Keratinocyte (primary cell): ENCODE results near the gene GUCY2C. TPM values are rescaled to one million over a fixed set of nuclear protein-coding genes. Genes with fewer than 3 reads are reported as not detected.

Experiments
- DNase-seq: peaks from one replicate; pipeline ENCODE4 v3.0.0-alpha.2; 2011; ENCODE audit warnings: low read depth, missing footprints, low spot score
- FAIRE-seq: peaks from 2 replicates; lab custom pipeline; 2011; peaks lifted over from hg19 to GRCh38; lab: Jason Lieb, UNC
- H2AFZ ChIP-seq: 2 replicates; pipeline ENCODE4 v1.6.0; 2012; ENCODE audit warnings: low read length, control low read depth, inconsistent platforms; ENCODE audit not compliant: control insufficient read depth
- H3K27ac ChIP-seq: 2 replicates; pipeline ENCODE4 v1.5.1; 2011; ENCODE audit warnings: low read length; ENCODE audit not compliant: control insufficient read depth, insufficient read depth
- H3K27me3 ChIP-seq: 3 replicates; pipeline ENCODE4 v1.6.0; 2011; ENCODE audit warnings: low read length; ENCODE audit not compliant: control insufficient read depth, insufficient read depth; ENCODE audit errors: extremely low read depth
- H3K36me3 ChIP-seq, 2 experiments: 2 replicates in 1 of 2; 3 replicates in 1 of 2; pipeline ENCODE4 v1.5.1; 2011; ENCODE audit warnings: low read length in 2 of 2, mild to moderate bottlenecking in 1 of 2; ENCODE audit not compliant: control insufficient read depth in 2 of 2, insufficient read depth in 2 of 2; ENCODE audit errors: extremely low read depth in 1 of 2
- H3K4me1 ChIP-seq: 3 replicates; pipeline ENCODE4 v1.5.1; 2011; ENCODE audit warnings: low read length; ENCODE audit not compliant: control insufficient read depth, insufficient read depth; ENCODE audit errors: extremely low read depth
- H3K4me2 ChIP-seq: 3 replicates; pipeline ENCODE4 v1.6.0; 2011; ENCODE audit warnings: low read depth, low read length; ENCODE audit not compliant: control insufficient read depth, insufficient read depth; ENCODE audit errors: extremely low read depth
- H3K4me3 ChIP-seq, 3 experiments: fragments of 200-600 bp in 1 of 3; sonication (generic) in 1 of 3; 2 replicates in 2 of 3; 3 replicates in 1 of 3; pipeline ENCODE4 v1.5.1; 2011 to 2016; ENCODE audit warnings: low read length in 3 of 3, mild to moderate bottlenecking in 3 of 3, control low read depth in 2 of 3, inconsistent platforms in 1 of 3, low read depth in 1 of 3, mixed read lengths in 1 of 3, mixed run types in 1 of 3, moderate library complexity in 1 of 3; ENCODE audit not compliant: control insufficient read depth in 2 of 3, insufficient read depth in 2 of 3; ENCODE audit errors: extremely low read depth in 1 of 3
- H3K79me2 ChIP-seq: 2 replicates; pipeline ENCODE4 v1.6.0; 2012; ENCODE audit warnings: low read length; ENCODE audit not compliant: control insufficient read depth, insufficient read depth
- H3K9ac ChIP-seq: 3 replicates; pipeline ENCODE4 v1.6.0; 2011; ENCODE audit warnings: low read length; ENCODE audit not compliant: control insufficient read depth, insufficient read depth; ENCODE audit errors: extremely low read depth
- H3K9me1 ChIP-seq: 3 replicates; pipeline ENCODE4 v1.6.0; 2011; ENCODE audit warnings: low read length; ENCODE audit not compliant: control insufficient read depth, insufficient read depth; ENCODE audit errors: extremely low read depth
- H3K9me3 ChIP-seq: 2 replicates; pipeline ENCODE4 v1.5.1; 2012; ENCODE audit warnings: low read depth, low read length; ENCODE audit not compliant: control insufficient read depth
- H4K20me1 ChIP-seq: 3 replicates; pipeline ENCODE4 v1.6.0; 2011; ENCODE audit warnings: low read length; ENCODE audit not compliant: control insufficient read depth, insufficient read depth; ENCODE audit errors: extremely low read depth
- CTCF ChIP-seq, 3 experiments: IDR thresholded peaks in 1 of 3; conservative IDR thresholded peaks in 1 of 3; optimal IDR thresholded peaks in 1 of 3; 2 replicates in 2 of 3; 3 replicates in 1 of 3; pipeline versions ENCODE3 to v1.5.1; 2011; ENCODE audit warnings: low read length in 3 of 3, mild to moderate bottlenecking in 3 of 3, moderate library complexity in 2 of 3, control low read depth in 1 of 3, inconsistent platforms in 1 of 3; ENCODE audit not compliant: insufficient read depth in 2 of 3; ENCODE audit errors: extremely low read depth in 1 of 3
- EZH2 ChIP-seq: IDR thresholded peaks from one replicate; pipeline ENCODE4 v1.6.1; 2012; ENCODE audit warnings: inconsistent platforms, mild to moderate bottlenecking, low read length, moderate library complexity
- dilution Hi-C: fragments of 300-500 bp; cut with MboI; formaldehyde crosslinking; loops from one replicate; pipeline ENCODE4 v1.7.0; 2020; ENCODE audit warnings: low sequenced_read_pairs; ENCODE audit not compliant: extremely low pct_ligation_motif_present
- polyA plus RNA-seq, 5 experiments: library from polyadenylated mRNA; depleted of rRNA in 3 of 5; stranded (reverse) in 3 of 5; stranded (forward) in 1 of 5; unstranded in 1 of 5; fragments of >200 nt; gene quantifications; 1 replicate in 1 of 5; 2 replicates in 3 of 5; 3 replicates in 1 of 5; pipeline versions ENCODE4 v1.2.1 to v1.2.3, GENCODE V29; 2011 to 2012; ENCODE audit warnings: missing spikeins in 2 of 5, low read depth in 1 of 5, low replicate concordance in 1 of 5

The GUCY2C gene
- polyA plus RNA-seq, 1 donor (not counting 4 experiments of a cell fraction or from before 2014, with no cell fraction given): 0.03 TPM

GRCh38 chr12:14647028-14647750 is 49.2 kb downstream of the GUCY2C start:
- Histone ChIP-seq H3K9me1 (no peaks in the 10 kb centered on the region), H3K79me2 (no peaks in the 10 kb centered on the region), H3K27ac (no peak overlapping the region), H4K20me1 (no peaks in the 10 kb centered on the region), H3K4me3 (no peak overlapping the region), H3K4me1 (no peaks in the 10 kb centered on the region), H3K27me3 (no peaks in the 10 kb centered on the region), H2AFZ (no peak overlapping the region), H3K36me3 (no peaks in the 10 kb centered on the region), H3K4me2 (no peak overlapping the region), H3K9ac (no peak overlapping the region), H3K9me3 (no peaks in the 10 kb centered on the region)
- FAIRE-seq (no peak), DNase-seq (no peak)
- no peak for TF ChIP-seq CTCF (optimal IDR thresholded peaks at IDR 0.05 in 1 of 3, IDR thresholded peaks at IDR 0.05 in 1 of 3, conservative IDR thresholded peaks at IDR 0.05 in 1 of 3; ENCODE audit: extremely low read depth in 1 of 3, insufficient read depth in 2 of 3, low read length in 3 of 3)
- TF ChIP-seq EZH2: no peak
- dilution Hi-C loops: no loop called here

- H4K20me1 ChIP-seq: no peaks in the 10 kb centered on the region
- no peak for DNase-seq
- no peak overlapping the region for H3K4me2 ChIP-seq
- no peaks in the 10 kb centered on the region for H3K9me1 ChIP-seq
- no peaks in the 10 kb centered on the region for H3K79me2 ChIP-seq
- H3K27me3 ChIP-seq: no peaks in the 10 kb centered on the region
- H3K4me3 ChIP-seq: no peak overlapping the region
- H3K9me3 ChIP-seq: no peaks in the 10 kb centered on the region
- H3K36me3 ChIP-seq: no peaks in the 10 kb centered on the region
- no peak overlapping the region for H3K27ac ChIP-seq
- dilution Hi-C loops: no loop called here
- H2AFZ ChIP-seq: no peak overlapping the region
- H3K4me1 ChIP-seq: no peaks in the 10 kb centered on the region
- no peak for TF ChIP-seq CTCF (optimal IDR thresholded peaks at IDR 0.05 in 1 of 3, IDR thresholded peaks at IDR 0.05 in 1 of 3, conservative IDR thresholded peaks at IDR 0.05 in 1 of 3; ENCODE audit: extremely low read depth in 1 of 3, insufficient read depth in 2 of 3, low read length in 3 of 3)
- no peak for TF ChIP-seq EZH2
- FAIRE-seq: no peak
- H3K9ac ChIP-seq: no peak overlapping the region
Measured at GRCh38 chr12:14643251-14643650, 53.1 kb downstream of the GUCY2C start.
